Skin epidermis (tissue), 12 donors: Measurements from ENCODE around the gene ARL1.

ENCODE experiments used
- H3K27ac ChIP-seq, 21 experiments: fragments of 200-600 bp; sonication (generic) in 11 of 21; one replicate each; pipeline ENCODE4 v1.5.0; 2020; ENCODE audit warnings: mild to moderate bottlenecking in 3 of 21, inconsistent platforms in 2 of 21, moderate library complexity in 2 of 21
- H3K4me3 ChIP-seq, 7 experiments: fragments of 200-600 bp; sonication (generic) in 2 of 7; one replicate each; pipeline ENCODE4 v1.5.0; 2020; ENCODE audit warnings: inconsistent platforms in 2 of 7, mild to moderate bottlenecking in 2 of 7, moderate library complexity in 1 of 7

Gene ARL1

GRCh38 chr12:101343893-101344292 is 63.7 kb downstream of the ARL1 start:
- Histone ChIP-seq H3K4me3 (no peak overlapping the region), H3K27ac (no peak overlapping the region)
